C4-2B (cell line): ENCODE results near the gene GNAI2.

Experiments used
- CTCF ChIP-seq: fragments of 450-650 bp; conservative IDR thresholded peaks from 2 replicates; pipeline ENCODE4 v1.5.1; 2017; ENCODE audit warnings: mild to moderate bottlenecking
- ZFX ChIP-seq: fragments of 450-650 bp; IDR thresholded peaks from 2 replicates; pipeline ENCODE4 v1.6.1; 2017

- TF ChIP-seq CTCF: no peak
- TF ChIP-seq ZFX: no peak
Observed at GRCh38 chr3:50296721-50297383, 60.8 kb downstream of the GNAI2 start.
